A673 (cell line): ENCODE results near the gene ESAM. TPM values are rescaled to one million over a fixed set of nuclear protein-coding genes. Genes with fewer than 3 reads are reported as not detected.

Source experiments
- BruUV-seq: library from RNA; stranded (reverse); fragments of 400-500 nt; replicated peaks from 2 replicates; lab custom pipeline; 2021; lab: Mats Ljungman, UMichigan
- CTCF ChIA-PET: fragments of 300-600 bp; sonication (Branson Sonifier 250); formaldehyde crosslinking; loops from one replicate; lab custom pipeline; 2022; ENCODE audit warnings: antibody characterized with exemption; lab: Charles Lee
- POLR2A ChIA-PET: fragments of 300-600 bp; sonication (Branson Sonifier 250); formaldehyde crosslinking; loops from one replicate; lab custom pipeline; 2022; ENCODE audit warnings: antibody characterized with exemption; ENCODE audit not compliant: low non-redundant PET; lab: Charles Lee
- DNase-seq: peaks from one replicate; pipeline ENCODE4 v3.0.0-alpha.2; 2015; ENCODE audit warnings: low spot score
- H3K27ac ChIP-seq: fragments of 200-600 bp; sonication (generic); 2 replicates; pipeline ENCODE4 v1.5.1; 2016; ENCODE audit warnings: mixed run types, low read depth, mild to moderate bottlenecking, mixed read lengths, antibody characterized with exemption, low read length; ENCODE audit not compliant: poor library complexity, severe bottlenecking
- H3K27me3 ChIP-seq: fragments of 200-600 bp; sonication (generic); replicated peaks from 2 replicates; pipeline ENCODE4 v1.6.1; 2017; ENCODE audit warnings: mixed run types, low read depth, mild to moderate bottlenecking, mixed read lengths, antibody characterized with exemption, low read length; ENCODE audit not compliant: insufficient read depth, poor library complexity
- H3K36me3 ChIP-seq: fragments of 200-600 bp; sonication (generic); 2 replicates; pipeline ENCODE4 v1.6.1; 2016; ENCODE audit warnings: mixed run types, mild to moderate bottlenecking, mixed read lengths, antibody characterized with exemption, low read length; ENCODE audit not compliant: insufficient read depth, poor library complexity, severe bottlenecking
- H3K4me1 ChIP-seq: fragments of 200-600 bp; sonication (generic); 2 replicates; pipeline ENCODE4 v1.6.1; 2017; ENCODE audit warnings: mixed run types, mild to moderate bottlenecking, mixed read lengths, antibody characterized with exemption, low read length; ENCODE audit not compliant: insufficient read depth, poor library complexity, severe bottlenecking
- H3K4me3 ChIP-seq: fragments of 200-600 bp; sonication (generic); 2 replicates; pipeline ENCODE4 v1.5.1; 2016; ENCODE audit warnings: low read depth, mixed run types, mild to moderate bottlenecking, mixed read lengths, low read length; ENCODE audit not compliant: poor library complexity, severe bottlenecking
- H3K9me3 ChIP-seq: fragments of 200-600 bp; sonication (generic); 2 replicates; pipeline ENCODE4 v1.6.1; 2016; ENCODE audit warnings: mixed run types, low read depth, mild to moderate bottlenecking, mixed read lengths, antibody characterized with exemption, low read length; ENCODE audit not compliant: poor library complexity, severe bottlenecking
- EZH2 ChIP-seq: fragments of 200-600 bp; sonication (generic); IDR thresholded peaks from 2 replicates; pipeline ENCODE4 v1.6.1; 2017; ENCODE audit warnings: borderline replicate concordance, low read depth, mild to moderate bottlenecking, mixed read lengths, antibody characterized with exemption, low read length; ENCODE audit not compliant: poor library complexity, severe bottlenecking
- intact Hi-C: fragments of 100-400 bp; cut with micrococcal nuclease; formaldehyde crosslinking; loops from one replicate; pipeline ENCODE4 v1.10.0; 2022; ENCODE audit not compliant: unreplicated experiment
- total RNA-seq: library from RNA; stranded (reverse); gene quantifications from 2 replicates; pipeline ENCODE4 v1.2.3, GENCODE V29; 2021
- TF ChIP-seq, protein P1 (sequence below): fragments of 300-800, 200-600 bp; sonication (generic); conservative IDR thresholded peaks from 2 replicates; pipeline ENCODE4 v1.5.1; 2017; ENCODE audit warnings: low read depth, mild to moderate bottlenecking, antibody characterized with exemption, low read length, moderate library complexity, mixed read lengths

Gene ESAM
- total RNA-seq, 1 experiment from 2014 or later = 1.5 TPM

DNA sequence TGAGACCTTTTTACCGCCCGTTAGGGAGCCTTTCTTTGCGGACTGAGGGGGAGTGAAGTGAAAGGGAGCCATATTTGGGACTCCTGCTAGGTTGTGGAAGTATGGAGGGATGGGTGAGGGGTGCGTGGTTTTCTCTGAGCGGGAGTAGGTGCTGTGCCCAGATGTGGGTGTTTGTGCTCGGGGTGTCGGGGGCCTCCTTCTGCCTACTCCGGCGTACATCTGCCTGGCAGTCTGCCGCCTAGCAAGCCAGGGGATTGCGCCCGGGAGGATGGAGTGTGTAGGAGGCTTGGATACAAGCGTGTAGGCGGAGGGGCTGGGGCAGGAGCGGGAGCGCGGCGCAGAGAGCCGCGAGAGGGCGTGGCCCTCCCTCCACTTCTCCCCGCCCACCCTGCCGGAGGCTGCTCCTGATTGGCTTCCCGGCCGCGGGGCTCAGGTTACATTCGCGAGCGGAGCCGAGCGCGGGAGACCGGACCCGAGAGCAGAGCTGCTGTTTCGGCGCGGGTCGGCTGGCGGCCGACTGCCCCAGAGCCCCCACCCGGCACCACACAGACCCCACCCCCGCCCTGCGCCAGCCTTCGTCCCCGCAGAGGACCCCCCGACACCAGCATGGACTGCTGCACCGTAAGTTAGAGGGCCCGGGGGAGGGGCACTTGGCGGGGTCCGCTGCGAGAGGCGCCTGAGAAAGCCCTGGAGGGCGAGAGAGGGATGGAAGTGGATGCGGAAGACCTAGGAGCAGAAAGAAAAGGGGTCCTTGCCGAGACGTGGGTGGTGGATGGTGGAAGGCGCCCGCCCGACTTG is 22.4 kb downstream of the ESAM start, which contains the start of gene NRGN:
Gene NRGN (plus strand): TSS at position 464 of the 798 bp plus-strand sequence. CDS start 143 bp downstream, at position 607.
- no peak for TF ChIP-seq EZH2
- TF ChIP-seq, protein P1, sequence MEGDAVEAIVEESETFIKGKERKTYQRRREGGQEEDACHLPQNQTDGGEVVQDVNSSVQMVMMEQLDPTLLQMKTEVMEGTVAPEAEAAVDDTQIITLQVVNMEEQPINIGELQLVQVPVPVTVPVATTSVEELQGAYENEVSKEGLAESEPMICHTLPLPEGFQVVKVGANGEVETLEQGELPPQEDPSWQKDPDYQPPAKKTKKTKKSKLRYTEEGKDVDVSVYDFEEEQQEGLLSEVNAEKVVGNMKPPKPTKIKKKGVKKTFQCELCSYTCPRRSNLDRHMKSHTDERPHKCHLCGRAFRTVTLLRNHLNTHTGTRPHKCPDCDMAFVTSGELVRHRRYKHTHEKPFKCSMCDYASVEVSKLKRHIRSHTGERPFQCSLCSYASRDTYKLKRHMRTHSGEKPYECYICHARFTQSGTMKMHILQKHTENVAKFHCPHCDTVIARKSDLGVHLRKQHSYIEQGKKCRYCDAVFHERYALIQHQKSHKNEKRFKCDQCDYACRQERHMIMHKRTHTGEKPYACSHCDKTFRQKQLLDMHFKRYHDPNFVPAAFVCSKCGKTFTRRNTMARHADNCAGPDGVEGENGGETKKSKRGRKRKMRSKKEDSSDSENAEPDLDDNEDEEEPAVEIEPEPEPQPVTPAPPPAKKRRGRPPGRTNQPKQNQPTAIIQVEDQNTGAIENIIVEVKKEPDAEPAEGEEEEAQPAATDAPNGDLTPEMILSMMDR = no peak
- CTCF ChIA-PET = no interaction called here

GRCh38 chr11:124738713-124739478 is 23.2 kb downstream of the ESAM start:
- Histone ChIP-seq H3K36me3 (no peaks in the 10 kb centered on the region), H3K9me3 (no peaks in the 10 kb centered on the region), H3K4me3 (peak overlapping the region; percentile 81), H3K27ac (no peak overlapping the region), H3K4me1 (peaks cover 22% of the 10 kb centered on the region), H3K27me3 (no peaks in the 10 kb centered on the region)
- BruUV-seq = no TSS peak
- CTCF ChIA-PET = interaction anchor here (0.6 kb wide), 1 partner anchor 68 kb away, joined by 7 read pairs; no protein-coding TSS in a partner anchor
- POLR2A ChIA-PET = no interaction called here
- no peak for DNase-seq
- TF ChIP-seq EZH2 = no peak
- TF ChIP-seq, protein P1 = no peak
- intact Hi-C loops = no loop called here

More for the DNA sequence above, 22.4 kb downstream of the ESAM start, which contains the start of gene NRGN:
- Histone ChIP-seq H3K4me3 (peak within 1 kb of the TSS; percentile 81), H3K27me3 (no peaks in the 10 kb centered on the region), H3K27ac (peak within 1 kb of the TSS; percentile 9), H3K4me1 (peaks cover 22% of the 10 kb centered on the region), H3K36me3 (no peaks in the 10 kb centered on the region), H3K9me3 (no peaks in the 10 kb centered on the region)
- intact Hi-C loops = no loop called here
- POLR2A ChIA-PET = no interaction called here
- DNase-seq = peak; percentile 98
- no TSS peak for BruUV-seq

- no TSS peak for BruUV-seq
- DNase-seq = no peak
- H3K36me3 ChIP-seq = no peaks in the 10 kb centered on the region
- H3K27ac ChIP-seq = no peak overlapping the region
- peaks cover 22% of the 10 kb centered on the region for H3K4me1 ChIP-seq
- no peaks in the 10 kb centered on the region for H3K27me3 ChIP-seq
- ChIA-PET POLR2A (no interaction called here), CTCF (no interaction called here)
- H3K9me3 ChIP-seq = no peaks in the 10 kb centered on the region
- intact Hi-C loops = no loop called here
- TF ChIP-seq, protein P1 = no peak
- no peak for TF ChIP-seq EZH2
- H3K4me3 ChIP-seq = no peak overlapping the region
Measured at GRCh38 chr11:124737638-124738305, 24.3 kb downstream of the ESAM start.
